CD4-positive, alpha-beta T cell treated with Interleukin-1 beta for 1 hour (primary cell): ENCODE measurements around the gene GDI2.
"Not testable (repeated sequence)": the region's sequence is repeated elsewhere in the genome, so short reads cannot be mapped to it uniquely, and the experiment has no call there.

Source experiments
- DNase-seq, 2 donors: peaks; one replicate each; pipeline ENCODE4 v3.0.0-alpha.2; 2020 to 2022

Gene GDI2

GRCh38 chr10:5813341-5814109, at the start of gene GDI2:
Gene GDI2, minus strand, starts transcription at chr10:5813434. Its CDS starts 176 bp downstream, at chr10:5813258.
- DNase-seq, result peak; percentile 96 to 97

- peak in 1 of 2 donors; percentile 6 for DNase-seq
Observed at GRCh38 chr10:5862360-5862961, 49.2 kb upstream of the GDI2 start.

GRCh38 chr10:5860066-5860465, 46.8 kb upstream of the GDI2 start:
- DNase-seq, result no peak

GRCh38 chr10:5858811-5859210, 45.6 kb upstream of the GDI2 start:
- no peak for DNase-seq

- DNase-seq, result no peak
Observed at GRCh38 chr10:5856701-5857004, 43.4 kb upstream of the GDI2 start.

GRCh38 chr10:5855979-5856700, 42.9 kb upstream of the GDI2 start:
- DNase-seq, result no peak

GRCh38 chr10:5854131-5854475, 40.9 kb upstream of the GDI2 start:
- DNase-seq, result no peak

GRCh38 chr10:5846667-5847066, 33.4 kb upstream of the GDI2 start:
- DNase-seq, result not testable (repeated sequence)

- no peak for DNase-seq
Observed at GRCh38 chr10:5844345-5845055, 31.3 kb upstream of the GDI2 start.

GRCh38 chr10:5843686-5844344, 30.6 kb upstream of the GDI2 start:
- DNase-seq, result no peak

- no peak for DNase-seq
Observed at GRCh38 chr10:5841965-5842364, 28.7 kb upstream of the GDI2 start.

- peak in 1 of 2 donors; percentile 80 for DNase-seq
Observed at GRCh38 chr10:5840314-5841307, 27.4 kb upstream of the GDI2 start.

GRCh38 chr10:5836181-5836580, 22.9 kb upstream of the GDI2 start:
- DNase-seq, result not testable (repeated sequence)

GRCh38 chr10:5835446-5836095, 22.3 kb upstream of the GDI2 start:
- no peak for DNase-seq

GRCh38 chr10:5833814-5834213, 20.6 kb upstream of the GDI2 start:
- no peak for DNase-seq

GRCh38 chr10:5832946-5833345, 19.7 kb upstream of the GDI2 start:
- no peak for DNase-seq

GRCh38 chr10:5831446-5831782, 18.2 kb upstream of the GDI2 start:
- DNase-seq, result no peak

GRCh38 chr10:5830629-5831445, 17.6 kb upstream of the GDI2 start:
- DNase-seq, result no peak

GRCh38 chr10:5829267-5829666, 16.0 kb upstream of the GDI2 start:
- DNase-seq, result no peak

- no peak for DNase-seq
Observed at GRCh38 chr10:5828725-5829124, 15.5 kb upstream of the GDI2 start.
